Measurements from ENCODE around the gene SPDYE9. TPM values are rescaled to one million over a fixed set of nuclear protein-coding genes. Genes with fewer than 3 reads are reported as not detected.
"Not testable (repeated sequence)": the region's sequence is repeated elsewhere in the genome, so short reads cannot be mapped to it uniquely, and the experiment has no call there.

SPDYE9 gene
- total and polyA plus RNA-seq, 2 of the 8 experiments (the other 6 are each of a cell fraction or from before 2014, with no cell fraction given), result not detected

GRCh38 chr7:73134866-73135265 is 49.0 kb upstream of the SPDYE9 start:
- H3K79me2 ChIP-seq (ENCODE audit: control insufficient read depth in 1 of 2, insufficient read depth in 2 of 2, low read length in 2 of 2); H3K9me3 ChIP-seq (ENCODE audit: insufficient read depth in 2 of 2, low read depth in 1 of 2, low read length in 1 of 2); H3K56ac ChIP-seq (replicated peaks; ENCODE audit: insufficient read length, low read depth, low read length); POLR2A ChIA-PET (ENCODE audit: partially characterized antibody); H2BK12ac ChIP-seq (ENCODE audit: low read depth, low read length); H2AFZ ChIP-seq (ENCODE audit: low read length); H4K8ac ChIP-seq (ENCODE audit: extremely low read depth, insufficient read depth, low read length); H4K5ac ChIP-seq (ENCODE audit: insufficient read length, low read depth, low read length); H4K20me1 ChIP-seq (replicated peaks in 1 of 2; ENCODE audit: control insufficient read depth in 1 of 2, insufficient read depth in 2 of 2, low read length in 2 of 2); CTCF ChIA-PET (ENCODE audit: partially characterized antibody); H3K18ac ChIP-seq (ENCODE audit: extremely low read depth, low read length); H3K4ac ChIP-seq (replicated peaks; ENCODE audit: insufficient read length, low read depth, low read length); H3K23me2 ChIP-seq (ENCODE audit: low read depth, low read length); H3K36me3 ChIP-seq (ENCODE audit: control insufficient read depth in 2 of 4, insufficient read depth in 4 of 4, low read length in 3 of 4); H3K27me3 ChIP-seq (replicated peaks in 1 of 4; ENCODE audit: control insufficient read depth in 3 of 4, extremely low read depth in 1 of 4, insufficient read depth in 3 of 4, low read length in 3 of 4); H2BK5ac ChIP-seq (ENCODE audit: low read depth, low read length); H3K4me3 ChIP-seq (ENCODE audit: extremely low read depth in 1 of 4, insufficient read depth in 2 of 4, low read depth in 3 of 4, low read length in 4 of 4); H3K27ac ChIP-seq (ENCODE audit: low read depth, low read length); H3K79me1 ChIP-seq (ENCODE audit: low read depth, low read length); H3K9ac ChIP-seq (replicated peaks in 1 of 4; ENCODE audit: extremely low read depth in 1 of 4, low read depth in 3 of 4, low read length in 3 of 4); DNase-seq (ENCODE audit: low read depth in 1 of 2, low spot score in 2 of 2); H3K4me2 ChIP-seq (ENCODE audit: insufficient read depth in 1 of 2, low read depth in 2 of 2, low read length in 2 of 2); H2BK15ac ChIP-seq (ENCODE audit: low read length); H2BK120ac ChIP-seq (replicated peaks; ENCODE audit: low read depth, low read length); H3K23ac ChIP-seq (ENCODE audit: insufficient read length); FAIRE-seq; H3K14ac ChIP-seq (ENCODE audit: insufficient read length); H4K91ac ChIP-seq (replicated peaks; ENCODE audit: insufficient read length, low read length); H2BK20ac ChIP-seq (ENCODE audit: low read length); H2AK5ac ChIP-seq (ENCODE audit: low read depth, low read length); H3K4me1 ChIP-seq (replicated peaks in 1 of 4; ENCODE audit: control insufficient read depth in 3 of 4, insufficient read depth in 4 of 4, low read length in 3 of 4): not testable (repeated sequence)
- no CpG with 5 or more reads among the region's 2 CpGs for WGBS, 2 experiments (ENCODE audit: extremely low coverage in 1 of 2, insufficient coverage in 1 of 2, insufficient read length in 1 of 2, insufficient replicate concordance in 2 of 2, low coverage in 1 of 2, low lambda C conversion rate in 2 of 2, missing lambda C conversion rate in 1 of 2)

GRCh38 chr7:73132651-73133217 is 46.9 kb upstream of the SPDYE9 start:
- H3K27me3 ChIP-seq (replicated peaks in 1 of 4; ENCODE audit: control insufficient read depth in 3 of 4, extremely low read depth in 1 of 4, insufficient read depth in 3 of 4, low read length in 3 of 4); H4K5ac ChIP-seq (ENCODE audit: insufficient read length, low read depth, low read length); H2BK12ac ChIP-seq (ENCODE audit: low read depth, low read length); H4K8ac ChIP-seq (ENCODE audit: extremely low read depth, insufficient read depth, low read length); H3K4me1 ChIP-seq (replicated peaks in 1 of 4; ENCODE audit: control insufficient read depth in 3 of 4, insufficient read depth in 4 of 4, low read length in 3 of 4); H3K79me2 ChIP-seq (ENCODE audit: control insufficient read depth in 1 of 2, insufficient read depth in 2 of 2, low read length in 2 of 2); H2BK20ac ChIP-seq (ENCODE audit: low read length); H2BK15ac ChIP-seq (ENCODE audit: low read length); CTCF ChIA-PET (ENCODE audit: partially characterized antibody); H3K9ac ChIP-seq (replicated peaks in 1 of 4; ENCODE audit: extremely low read depth in 1 of 4, low read depth in 3 of 4, low read length in 3 of 4); DNase-seq (ENCODE audit: low read depth in 1 of 2, low spot score in 2 of 2); H3K4me2 ChIP-seq (ENCODE audit: insufficient read depth in 1 of 2, low read depth in 2 of 2, low read length in 2 of 2); H3K36me3 ChIP-seq (ENCODE audit: control insufficient read depth in 2 of 4, insufficient read depth in 4 of 4, low read length in 3 of 4); POLR2A ChIA-PET (ENCODE audit: partially characterized antibody); H2AK5ac ChIP-seq (ENCODE audit: low read depth, low read length); H3K56ac ChIP-seq (replicated peaks; ENCODE audit: insufficient read length, low read depth, low read length); H4K20me1 ChIP-seq (replicated peaks in 1 of 2; ENCODE audit: control insufficient read depth in 1 of 2, insufficient read depth in 2 of 2, low read length in 2 of 2); H3K23me2 ChIP-seq (ENCODE audit: low read depth, low read length); H2BK5ac ChIP-seq (ENCODE audit: low read depth, low read length); H3K14ac ChIP-seq (ENCODE audit: insufficient read length); H3K23ac ChIP-seq (ENCODE audit: insufficient read length); H4K91ac ChIP-seq (replicated peaks; ENCODE audit: insufficient read length, low read length); H3K4ac ChIP-seq (replicated peaks; ENCODE audit: insufficient read length, low read depth, low read length); H3K79me1 ChIP-seq (ENCODE audit: low read depth, low read length); H3K27ac ChIP-seq (ENCODE audit: low read depth, low read length); H3K18ac ChIP-seq (ENCODE audit: extremely low read depth, low read length); H2BK120ac ChIP-seq (replicated peaks; ENCODE audit: low read depth, low read length); FAIRE-seq; H3K4me3 ChIP-seq (ENCODE audit: extremely low read depth in 1 of 4, insufficient read depth in 2 of 4, low read depth in 3 of 4, low read length in 4 of 4); H3K9me3 ChIP-seq (ENCODE audit: insufficient read depth in 2 of 2, low read depth in 1 of 2, low read length in 1 of 2); H2AFZ ChIP-seq (ENCODE audit: low read length): not testable (repeated sequence)
- 100% methylated on average over 1 of the region's 7 CpGs; no CpG with 5 or more reads in 1 of the 2 experiments for WGBS, 2 experiments (ENCODE audit: extremely low coverage in 1 of 2, insufficient coverage in 1 of 2, insufficient read length in 1 of 2, insufficient replicate concordance in 2 of 2, low coverage in 1 of 2, low lambda C conversion rate in 2 of 2, missing lambda C conversion rate in 1 of 2)

All from H1 (cell line).